T-cell (primary cell): ENCODE measurements around the gene NFKBIE. TPM values are rescaled to one million over a fixed set of nuclear protein-coding genes. Genes with fewer than 3 reads are reported as not detected.

Experiments
- ATAC-seq, 4 experiments: fragments of 200-7000 bp in 3 of 4; fragments of 150-1000 bp in 1 of 4; cut with Tn5 transposase; replicated peaks in 1 of 4; 1 replicate in 3 of 4; 2 replicates in 1 of 4; pipeline ENCODE4 v1.10.0; 2021; ENCODE audit warnings: moderate library complexity in 3 of 4, mild to moderate bottlenecking in 2 of 4, moderate number of reproducible peaks in 1 of 4
- CTCF ChIA-PET, 2 donors: fragments of 300-600 bp; sonication (Branson Sonifier 250); formaldehyde crosslinking; loops; one replicate each; lab custom pipeline; 2022; ENCODE audit warnings: antibody characterized with exemption in 2 of 2; lab: Charles Lee
- POLR2A ChIA-PET, 2 donors: fragments of 300-600 bp; sonication (Branson Sonifier 250); formaldehyde crosslinking; loops; one replicate each; lab custom pipeline; 2022; ENCODE audit warnings: antibody characterized with exemption in 2 of 2; lab: Charles Lee
- DNase-seq, 35 experiments: peaks; one replicate each; pipeline versions ENCODE4 v3.0.0 to v3.0.0-alpha.2; 2013 to 2023
- H3K27ac ChIP-seq: one replicate; pipeline ENCODE4 v1.5.1; 2013; ENCODE audit warnings: low read length
- H3K27me3 ChIP-seq, 2 experiments: replicated peaks in 1 of 2; 1 replicate in 1 of 2; 2 replicates in 1 of 2; pipeline versions ENCODE4 v1.6.1 to v1.7.0; 2013; ENCODE audit warnings: low read length in 1 of 2, mixed read lengths in 1 of 2; ENCODE audit not compliant: control insufficient read depth in 2 of 2, insufficient read depth in 2 of 2; ENCODE audit errors: extremely low read depth in 1 of 2
- H3K36me3 ChIP-seq, 2 donors: 1 replicate in 1 of 2; 2 replicates in 1 of 2; pipeline versions ENCODE4 v1.6.1 to v1.7.0; 2013; ENCODE audit warnings: low read length in 1 of 2; ENCODE audit not compliant: control insufficient read depth in 2 of 2, insufficient read depth in 1 of 2; ENCODE audit errors: extremely low read depth in 1 of 2
- H3K4me1 ChIP-seq, 2 experiments: 1 replicate in 1 of 2; 2 replicates in 1 of 2; pipeline versions ENCODE4 v1.6.1 to v1.7.0; 2013; ENCODE audit warnings: low read length in 2 of 2, mixed read lengths in 1 of 2; ENCODE audit not compliant: insufficient read depth in 2 of 2, control insufficient read depth in 1 of 2; ENCODE audit errors: extremely low read depth in 1 of 2
- H3K4me3 ChIP-seq, 2 donors: 1 replicate in 1 of 2; 2 replicates in 1 of 2; pipeline versions ENCODE4 v1.5.1 to v1.7.0; 2013; ENCODE audit warnings: mild to moderate bottlenecking in 2 of 2, low read length in 1 of 2, moderate library complexity in 1 of 2; ENCODE audit not compliant: control insufficient read depth in 1 of 2; ENCODE audit errors: extremely low read depth in 1 of 2
- H3K9me3 ChIP-seq: 2 replicates; pipeline ENCODE4 v1.7.0; 2013
- H3K27ac Mint-ChIP-seq, 2 donors: one replicate each; pipeline ENCODE4 v1.8.0; 2020 to 2021; ENCODE audit warnings: mild to moderate bottlenecking in 2 of 2, mixed read lengths in 2 of 2
- H3K27me3 Mint-ChIP-seq, 2 donors: one replicate each; pipeline ENCODE4 v1.8.0; 2021 to 2022; ENCODE audit warnings: mixed read lengths in 2 of 2
- H3K36me3 Mint-ChIP-seq: one replicate; pipeline ENCODE4 v1.8.0; 2021; ENCODE audit warnings: mixed read lengths
- H3K4me1 Mint-ChIP-seq, 3 donors: one replicate each; pipeline ENCODE4 v1.8.0; 2020 to 2022; ENCODE audit warnings: mixed read lengths in 3 of 3, mild to moderate bottlenecking in 1 of 3
- H3K4me3 Mint-ChIP-seq, 3 donors: one replicate each; pipeline ENCODE4 v1.8.0; 2020 to 2022; ENCODE audit warnings: mild to moderate bottlenecking in 3 of 3, mixed read lengths in 3 of 3, moderate library complexity in 3 of 3
- H3K9me3 Mint-ChIP-seq, 3 donors: one replicate each; pipeline ENCODE4 v1.8.0; 2020 to 2022; ENCODE audit warnings: mixed read lengths in 3 of 3
- WGBS: methylation state at CpG from one replicate; pipeline ENCODE4 v1.1.5; 2013; ENCODE audit warnings: missing lambda C conversion rate; ENCODE audit not compliant: insufficient coverage; 5-methylcytosine and 5-hydroxymethylcytosine counted together
- total RNA-seq, 35 experiments: library from RNA in 6 of 35; stranded (reverse) in 6 of 35; fragments of 120-200 nt in 1 of 35; gene quantifications; one replicate each; pipeline versions ENCODE4 v1.2.1 to v1.2.4 and lab custom pipeline; 2013 to 2026

Gene NFKBIE
- total RNA-seq, 5 donors from 2014 or later (not counting 1 experiment from before 2014, with no cell fraction given), result 9.9 to 35.0 (median 13.6) TPM

- POLR2A ChIA-PET, result no interaction called here
- Histone ChIP-seq H3K27ac (no peak overlapping the region), H3K36me3 (no peaks in the 10 kb centered on the region), H3K4me1 (peaks cover 5 to 25% of the 10 kb centered on the region in 2 experiments), H3K27me3 (peaks cover 0 to 12% of the 10 kb centered on the region in 2 experiments), H3K9me3 (no peaks in the 10 kb centered on the region), H3K4me3 (no peak overlapping the region)
- Mint-ChIP-seq H3K27me3 (peaks cover 0 to 3% of the 10 kb centered on the region in 2 donors), H3K9me3 (no peaks in the 10 kb centered on the region), H3K27ac (no peak overlapping the region), H3K4me3 (no peak overlapping the region), H3K4me1 (peaks cover 16 to 28% (median 17%) of the 10 kb centered on the region in 3 donors), H3K36me3 (no peaks in the 10 kb centered on the region)
- CTCF ChIA-PET, result no interaction called here
- WGBS, result 90% methylated on average over 6 of the region's 8 CpGs
- no peak for ATAC-seq
- no peak for DNase-seq
Measured at GRCh38 chr6:44225579-44226325, 39.6 kb downstream of the NFKBIE start.

- Mint-ChIP-seq H3K9me3 (no peaks in the 10 kb centered on the region), H3K27ac (no peak overlapping the region), H3K4me1 (peaks cover 17 to 30% (median 18%) of the 10 kb centered on the region in 3 donors), H3K4me3 (peak overlapping the region; percentile 28 to 88 (median 73)), H3K36me3 (no peaks in the 10 kb centered on the region), H3K27me3 (peaks cover 0 to 3% of the 10 kb centered on the region in 2 donors)
- Histone ChIP-seq H3K27ac (no peak overlapping the region), H3K4me3 (no peak overlapping the region), H3K4me1 (peaks cover 5 to 26% of the 10 kb centered on the region in 2 experiments), H3K9me3 (no peaks in the 10 kb centered on the region), H3K27me3 (peaks cover 0 to 16% of the 10 kb centered on the region in 2 experiments), H3K36me3 (no peaks in the 10 kb centered on the region)
- 100% methylated on average over 2 of the region's 4 CpGs for WGBS
- POLR2A ChIA-PET, result no interaction called here
- ATAC-seq, result no peak
- no peak for DNase-seq
- CTCF ChIA-PET, result interaction anchor here (0.5 to 2.3 kb wide), 6 partner anchors 9 to 97 kb away, joined by 3 to 15 read pairs (median 4); partner anchors contain the start of genes AARS2 (in 1 of the 2), MRPL14 (in 1 of the 2), SLC35B2 (in 1 of the 2) and TMEM63B (in 1 of the 2)
Measured at GRCh38 chr6:44224965-44225305, 40.4 kb downstream of the NFKBIE start.

GRCh38 chr6:44224029-44224964 is 41.1 kb downstream of the NFKBIE start:
- peak overlapping the region; percentile 73 to 88 (median 79) for H3K4me3 Mint-ChIP-seq
- no peaks in the 10 kb centered on the region for H3K36me3 Mint-ChIP-seq
- ChIA-PET POLR2A (interaction anchor here in 1 of 2 donors (0.6 kb wide), 2 partner anchors 14 to 31 kb away, joined by 3 to 4 read pairs; no protein-coding TSS in a partner anchor), CTCF (interaction anchor here (0.7 to 2.3 kb wide), 12 partner anchors 10 to 89 kb away, joined by 3 to 15 read pairs (median 4); partner anchors contain the start of genes AARS2 (in 1 of the 2), HSP90AB1 (in 1 of the 2) and SLC35B2 (in 1 of the 2))
- no peak overlapping the region for H3K27ac ChIP-seq
- H3K9me3 Mint-ChIP-seq, result no peaks in the 10 kb centered on the region
- H3K4me3 ChIP-seq, result peak overlapping the region; percentile 29 to 53
- no peaks in the 10 kb centered on the region for H3K9me3 ChIP-seq
- H3K27me3 Mint-ChIP-seq, result peaks cover 0 to 3% of the 10 kb centered on the region in 2 donors
- peaks cover 17 to 33% (median 20%) of the 10 kb centered on the region in 3 donors for H3K4me1 Mint-ChIP-seq
- no peak overlapping the region for H3K27ac Mint-ChIP-seq
- ATAC-seq (peak in 2 of 4 experiments; percentile 13 to 14), DNase-seq (peak in 1 of 35 experiments; percentile 7)
- WGBS, result 15% methylated on average over 10 of the region's 18 CpGs
- no peaks in the 10 kb centered on the region for H3K36me3 ChIP-seq
- peaks cover 0 to 23% of the 10 kb centered on the region in 2 experiments for H3K27me3 ChIP-seq
- peaks cover 7 to 33% of the 10 kb centered on the region in 2 experiments for H3K4me1 ChIP-seq

- POLR2A ChIA-PET, result interaction anchor here in 1 of 2 donors (0.6 kb wide), 1 partner anchor 31 kb away, joined by 4 read pairs; no protein-coding TSS in a partner anchor
- Histone ChIP-seq H3K27ac (no peak within 1 kb of the TSS), H3K4me1 (peaks cover 9 to 40% of the 10 kb centered on the region in 2 experiments)
Measured at GRCh38 chr6:44223319-44224028, 41.9 kb downstream of the NFKBIE start, which contains the start of gene SLC29A1. Gene SLC29A1, plus strand, starts transcription at chr6:44223595. Its CDS starts 3,719 bp downstream, at chr6:44227314.

GRCh38 chr6:44222486-44223318 is 42.6 kb downstream of the NFKBIE start:
- DNase-seq, result no peak
- peak overlapping the region; percentile 39 to 57 for H3K27ac Mint-ChIP-seq
- peaks cover 0 to 13% of the 10 kb centered on the region in 2 donors for H3K27me3 Mint-ChIP-seq
- peaks cover 21 to 43% (median 28%) of the 10 kb centered on the region in 3 donors for H3K4me1 Mint-ChIP-seq
- H3K9me3 Mint-ChIP-seq, result no peaks in the 10 kb centered on the region
- 21% methylated on average over 17 of the region's 26 CpGs for WGBS
- Histone ChIP-seq H3K27me3 (peaks cover 0 to 34% of the 10 kb centered on the region in 2 experiments), H3K9me3 (no peaks in the 10 kb centered on the region), H3K27ac (no peak overlapping the region), H3K4me3 (peak overlapping the region; percentile 53 to 69), H3K36me3 (no peaks in the 10 kb centered on the region), H3K4me1 (peaks cover 9 to 40% of the 10 kb centered on the region in 2 experiments)
- ChIA-PET CTCF (interaction anchor here (0.5 to 2.3 kb wide), 12 partner anchors 9 to 426 kb away, joined by 3 to 15 read pairs (median 4); partner anchors contain the start of gene SLC35B2 (in 1 of the 2)), POLR2A (interaction anchor here in 1 of 2 donors (0.6 kb wide), 1 partner anchor 841 kb away, joined by 8 read pairs; no protein-coding TSS in a partner anchor)
- H3K4me3 Mint-ChIP-seq, result peak overlapping the region; percentile 75 to 88 (median 77)
- H3K36me3 Mint-ChIP-seq, result no peaks in the 10 kb centered on the region
- peak in 2 of 4 experiments; percentile 1 to 4 for ATAC-seq

More at GRCh38 chr6:44223319-44224028, 41.9 kb downstream of the NFKBIE start, which contains the start of gene SLC29A1:
- Mint-ChIP-seq H3K9me3 (no peaks in the 10 kb centered on the region), H3K4me3 (peak within 1 kb of the TSS; percentile 75 to 88 (median 79)), H3K36me3 (no peaks in the 10 kb centered on the region), H3K27ac (peak within 1 kb of the TSS; percentile 39 to 57), H3K27me3 (peaks cover 0 to 7% of the 10 kb centered on the region in 2 donors), H3K4me1 (peaks cover 21 to 38% (median 25%) of the 10 kb centered on the region in 3 donors)
- peaks cover 0 to 31% of the 10 kb centered on the region in 2 experiments for H3K27me3 ChIP-seq
- no peaks in the 10 kb centered on the region for H3K9me3 ChIP-seq
- peak within 1 kb of the TSS; percentile 53 to 69 for H3K4me3 ChIP-seq
- DNase-seq (peak; percentile 68 to 89 (median 81)), ATAC-seq (peak; percentile 83 to 90 (median 87))
- CTCF ChIA-PET, result interaction anchor here (0.5 to 2.3 kb wide), 13 partner anchors 11 to 165 kb away, joined by 3 to 15 read pairs (median 4); partner anchors contain the start of genes HSP90AB1 (in 1 of the 2) and SLC35B2 (in 1 of the 2)
- WGBS, result under 1% methylated on average over 47 of the region's 73 CpGs
- H3K36me3 ChIP-seq, result no peaks in the 10 kb centered on the region
